DLD1 (cell line): ENCODE measurements around the gene ENDOU.

Experiments
- in situ Hi-C: cut with HindIII; loops from 2 replicates; pipeline ENCODE4 v1.10.0; 2017; ENCODE audit warnings: low sequenced_read_pairs

ENDOU gene

DNA sequence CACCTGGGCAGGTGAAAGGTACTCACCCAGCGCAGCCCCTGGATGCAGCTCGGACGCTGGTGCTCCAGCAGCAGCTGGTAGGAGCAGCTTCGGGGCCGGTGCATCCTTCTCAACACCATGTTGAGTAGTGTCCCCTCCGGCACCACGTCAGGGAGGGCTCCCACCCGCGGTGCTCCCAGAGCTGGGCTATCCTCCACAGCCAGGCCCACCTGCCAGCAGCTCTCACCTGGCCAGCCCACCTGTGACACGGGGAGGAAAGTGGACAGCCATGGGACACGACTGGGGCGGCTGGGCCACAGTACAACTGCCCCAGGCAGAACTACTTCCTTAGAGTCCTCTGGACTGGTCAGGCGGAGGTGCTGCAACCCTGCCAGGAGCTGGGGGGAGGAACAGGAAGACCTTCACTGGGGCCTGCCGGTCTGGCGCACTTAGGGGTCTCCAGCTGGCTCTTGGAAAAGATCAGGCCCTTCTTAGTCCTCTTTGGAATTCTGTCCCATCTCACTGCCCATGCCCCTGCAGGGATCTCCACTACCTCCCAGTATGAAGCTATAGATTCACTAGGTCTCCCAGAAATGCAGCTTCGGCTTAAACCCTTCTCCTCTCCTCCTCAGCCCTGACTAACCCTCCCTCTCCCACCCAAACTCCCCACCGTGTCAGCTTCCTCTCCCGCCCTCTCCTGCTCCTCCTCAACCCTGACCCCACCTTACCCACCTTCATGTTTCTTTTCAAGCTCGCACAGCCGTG is 32.7 kb upstream of the ENDOU start:
- in situ Hi-C loops, result no loop called here

DNA sequence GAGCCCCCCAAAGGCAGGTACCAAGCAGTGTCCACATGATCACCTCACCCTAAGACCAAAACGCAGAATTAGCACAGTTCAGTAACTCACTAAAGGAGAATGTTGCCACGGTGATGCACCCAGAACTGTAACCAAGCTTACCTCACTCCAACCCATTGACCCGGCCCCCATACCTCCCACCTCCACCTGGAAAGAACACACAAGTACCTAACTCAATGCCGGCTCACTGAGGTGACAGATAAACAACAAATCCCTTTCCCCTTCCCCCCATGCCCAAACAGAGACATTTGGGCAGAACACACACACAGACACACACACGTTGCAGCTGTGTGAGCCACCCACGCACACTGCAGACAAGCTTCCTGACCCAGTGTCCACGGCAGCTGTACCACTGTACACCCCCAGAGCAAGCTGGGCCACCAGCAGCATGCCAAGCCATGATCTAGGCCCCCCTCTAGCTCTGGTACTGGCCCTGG is 32.1 kb upstream of the ENDOU start:
- in situ Hi-C loops, result no loop called here

DNA sequence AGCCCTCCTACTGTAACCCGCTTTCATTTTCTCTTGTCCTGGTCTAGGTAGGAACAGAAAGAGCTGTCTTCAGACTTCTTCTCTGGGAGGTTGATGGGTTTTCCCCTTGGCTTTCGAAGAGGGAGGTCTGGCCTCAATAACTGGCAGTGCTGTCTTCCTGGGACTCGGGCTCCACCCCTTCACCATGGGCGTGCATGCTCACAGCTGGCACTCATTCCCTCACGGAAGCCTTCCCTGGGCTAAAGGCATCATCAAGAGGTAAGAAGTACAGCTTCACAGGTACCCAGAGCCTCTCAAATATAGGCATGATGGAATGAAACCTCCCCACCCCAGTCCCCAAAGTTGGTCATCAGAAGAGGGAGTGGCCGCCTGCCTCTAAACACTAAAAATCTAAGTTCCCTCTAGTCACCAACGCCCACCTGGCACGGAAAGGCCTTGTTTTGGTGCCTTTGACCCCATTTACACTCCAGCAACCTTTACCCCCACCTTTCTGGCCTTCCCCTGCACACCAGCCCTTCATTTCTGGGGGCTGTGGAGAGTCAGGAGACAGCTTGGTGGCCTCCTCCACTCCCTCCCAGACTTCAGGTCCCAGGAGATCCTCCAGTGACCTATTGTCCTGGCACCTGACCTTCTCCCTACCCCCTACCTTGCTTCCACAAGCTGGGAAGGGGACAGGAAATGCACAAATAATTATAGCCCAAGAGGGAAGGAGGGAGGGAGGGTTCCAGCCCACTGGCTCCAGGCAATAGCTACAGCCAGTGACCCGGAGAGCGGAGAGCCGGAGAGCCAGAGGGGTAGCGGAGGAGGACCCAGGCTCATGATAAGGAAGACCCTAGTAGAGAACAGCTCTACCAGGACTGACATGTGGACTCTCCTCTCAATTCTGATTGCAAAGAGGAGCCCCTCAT is 30.6 kb upstream of the ENDOU start:
- in situ Hi-C loops, result no loop called here

DNA sequence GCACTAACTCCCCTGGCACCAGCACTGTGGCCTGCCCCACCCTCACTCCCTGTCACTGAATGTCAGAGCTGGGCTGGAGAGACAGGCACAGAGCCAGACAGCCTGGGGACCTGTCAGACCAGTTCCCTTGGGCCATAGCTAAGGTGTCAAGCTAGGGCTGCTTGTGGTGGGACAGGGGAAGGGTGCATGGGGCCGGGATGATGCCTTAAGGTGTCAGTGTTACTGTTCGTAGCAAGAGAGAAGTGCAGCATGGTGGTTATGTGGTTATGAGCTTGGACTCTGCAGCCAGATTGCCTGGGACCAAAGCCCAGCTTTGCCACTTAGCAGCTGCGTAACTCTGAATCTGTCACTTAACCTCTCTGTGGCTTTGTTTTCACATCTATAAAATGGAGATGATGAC is 29.6 kb upstream of the ENDOU start:
- in situ Hi-C loops, result no loop called here

DNA sequence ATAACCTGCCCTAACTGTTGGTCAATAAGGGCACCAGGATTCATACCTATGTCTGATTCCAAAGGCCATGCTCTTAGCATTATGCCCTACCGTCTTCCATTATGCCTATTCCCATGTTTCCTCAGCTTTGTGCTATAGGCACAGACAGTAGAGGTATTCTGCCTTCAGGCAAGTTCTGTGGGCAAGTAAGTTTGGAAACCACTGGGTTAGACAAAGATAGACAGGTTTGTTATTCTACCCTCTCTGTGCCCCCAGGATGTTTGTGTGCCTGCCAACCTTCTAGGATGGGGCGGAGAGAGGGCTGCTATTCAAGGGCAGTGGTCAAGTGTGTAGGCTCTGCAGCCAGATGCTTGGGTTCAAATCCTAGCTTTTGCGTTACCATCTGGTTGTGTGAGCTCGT is 28.8 kb upstream of the ENDOU start:
- in situ Hi-C loops, result no loop called here

DNA sequence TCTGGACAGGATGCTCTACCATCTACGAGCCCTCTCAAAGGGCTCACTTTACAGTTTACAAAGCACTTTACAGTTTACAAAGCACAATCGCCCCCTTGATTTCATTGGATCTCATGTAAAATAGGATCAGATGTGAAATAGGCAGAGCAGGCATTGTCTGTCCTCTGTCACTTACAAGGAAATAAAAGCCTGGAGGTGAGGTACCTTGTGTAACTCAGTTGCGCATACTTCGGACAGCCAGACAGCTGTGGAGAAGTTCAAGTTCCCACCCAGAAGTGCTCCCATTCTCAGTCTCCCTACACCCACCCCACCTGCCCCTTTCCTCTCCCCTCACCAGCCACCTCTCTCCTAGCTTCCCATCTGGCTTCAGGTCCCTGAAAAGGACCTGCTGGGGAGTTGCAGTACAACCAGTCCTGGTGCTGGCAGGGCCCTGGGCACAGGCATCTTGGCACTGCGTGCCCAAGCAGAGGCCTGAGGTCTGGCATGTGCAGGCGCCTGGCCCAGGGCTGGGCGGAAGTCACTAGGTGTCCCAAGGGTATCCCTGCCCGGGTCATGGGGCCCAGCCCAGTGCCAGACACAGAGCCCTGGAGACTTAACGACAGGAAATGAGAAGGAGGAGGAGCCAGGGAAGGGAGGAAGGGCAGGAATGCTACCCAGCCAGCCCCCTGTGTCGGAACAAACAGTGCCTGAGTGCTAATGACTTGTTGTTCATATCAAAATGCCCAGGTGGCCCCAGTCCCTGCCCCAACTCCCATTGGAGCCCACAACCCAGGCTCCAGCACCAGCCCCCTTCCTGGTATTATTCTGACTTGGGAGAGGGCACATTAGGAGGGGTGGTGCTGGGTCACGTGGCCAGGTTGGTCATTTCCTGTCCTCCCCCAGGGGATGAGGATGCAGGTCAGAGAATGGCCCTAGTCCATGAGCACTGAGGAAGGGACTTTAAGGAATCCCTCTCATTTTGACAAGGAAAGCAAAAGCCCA is 28.0 kb upstream of the ENDOU start:
- in situ Hi-C loops, result no loop called here

DNA sequence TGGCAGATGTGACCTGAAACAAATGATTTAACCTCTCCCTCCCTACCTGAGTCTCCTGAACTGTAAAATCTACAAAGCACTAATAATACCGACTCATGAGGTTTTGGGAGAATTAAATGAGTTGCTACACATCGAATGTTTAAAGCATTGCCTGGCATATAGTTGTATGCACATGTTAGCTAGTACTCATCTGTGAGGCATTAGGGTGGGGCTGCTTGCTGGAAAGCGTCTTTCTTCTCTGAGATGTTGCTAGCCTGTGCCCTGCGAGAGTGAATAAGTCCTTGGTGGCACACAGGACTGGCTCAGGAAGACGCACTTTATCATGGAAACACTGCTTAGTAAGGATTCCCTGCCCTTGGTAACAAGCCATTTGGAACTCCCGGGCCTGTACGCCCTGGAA is 27.3 kb upstream of the ENDOU start:
- in situ Hi-C loops, result no loop called here

DNA sequence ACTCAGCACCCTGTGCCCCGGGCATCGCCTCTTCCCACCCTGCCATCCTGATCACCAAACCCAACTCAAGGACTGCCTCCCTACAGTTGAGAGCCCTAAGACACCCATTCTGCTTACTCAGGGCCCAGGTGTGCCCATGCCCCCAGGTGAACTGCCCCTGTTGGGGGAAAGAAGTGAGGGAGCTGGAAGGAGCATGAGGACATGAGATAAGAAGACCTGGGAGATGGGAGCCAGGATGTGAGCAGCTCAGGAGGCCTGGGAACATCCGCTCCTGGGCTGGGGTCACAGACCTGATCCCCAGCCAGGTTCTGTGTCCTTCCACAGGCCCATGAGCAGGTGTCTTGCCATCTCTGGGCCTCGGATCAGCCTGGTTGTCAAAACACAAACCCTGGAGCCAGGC is 26.8 kb upstream of the ENDOU start:
- in situ Hi-C loops, result no loop called here

DNA sequence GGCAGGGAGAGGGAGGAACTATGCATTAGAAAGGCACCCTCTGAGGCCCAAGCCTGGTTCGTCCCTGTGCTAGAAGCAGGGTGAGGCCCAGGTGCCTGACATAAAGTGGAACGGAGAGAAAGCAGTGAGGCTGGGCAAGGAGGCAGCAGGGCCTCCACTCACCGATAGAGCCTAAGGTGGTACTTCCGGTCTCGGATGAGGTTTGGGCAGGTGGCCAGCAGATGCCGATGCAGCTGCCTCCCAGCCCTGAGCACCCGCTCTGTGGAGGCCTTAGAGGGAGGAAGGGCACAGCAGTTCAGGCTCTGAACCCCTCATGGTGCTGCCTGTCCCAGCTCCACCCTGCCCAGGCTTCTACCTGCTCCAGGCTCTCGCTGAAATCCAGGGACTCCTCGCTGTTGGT is 26.3 kb upstream of the ENDOU start:
- in situ Hi-C loops, result no loop called here

DNA sequence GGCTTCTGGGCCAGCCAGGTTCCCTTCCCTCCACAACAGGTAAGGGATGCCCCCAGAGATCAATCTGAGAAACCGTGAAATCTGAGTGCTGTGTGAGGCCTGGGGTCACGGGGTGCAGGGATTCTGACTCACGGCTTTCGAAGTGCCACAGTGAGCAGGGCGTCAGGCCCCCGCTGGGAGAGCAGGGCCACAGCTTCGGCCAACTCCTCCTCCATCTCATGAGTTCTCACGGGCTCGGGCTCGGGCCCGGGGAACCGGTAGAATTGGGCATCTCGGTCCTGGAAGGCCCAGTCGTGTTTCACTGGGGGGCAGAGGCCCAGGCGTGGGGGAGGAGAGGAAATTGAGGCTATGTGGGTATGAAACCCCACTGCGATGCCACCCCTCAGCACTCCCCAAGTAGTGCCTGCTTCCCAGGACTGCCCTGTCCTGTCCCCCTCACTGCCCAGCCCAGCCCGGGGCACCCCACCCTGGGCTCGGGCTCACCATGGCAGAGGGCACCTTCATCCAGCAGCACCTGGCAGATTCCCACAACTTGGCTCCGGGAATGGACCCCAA is 25.7 kb upstream of the ENDOU start:
- in situ Hi-C loops, result no loop called here

DNA sequence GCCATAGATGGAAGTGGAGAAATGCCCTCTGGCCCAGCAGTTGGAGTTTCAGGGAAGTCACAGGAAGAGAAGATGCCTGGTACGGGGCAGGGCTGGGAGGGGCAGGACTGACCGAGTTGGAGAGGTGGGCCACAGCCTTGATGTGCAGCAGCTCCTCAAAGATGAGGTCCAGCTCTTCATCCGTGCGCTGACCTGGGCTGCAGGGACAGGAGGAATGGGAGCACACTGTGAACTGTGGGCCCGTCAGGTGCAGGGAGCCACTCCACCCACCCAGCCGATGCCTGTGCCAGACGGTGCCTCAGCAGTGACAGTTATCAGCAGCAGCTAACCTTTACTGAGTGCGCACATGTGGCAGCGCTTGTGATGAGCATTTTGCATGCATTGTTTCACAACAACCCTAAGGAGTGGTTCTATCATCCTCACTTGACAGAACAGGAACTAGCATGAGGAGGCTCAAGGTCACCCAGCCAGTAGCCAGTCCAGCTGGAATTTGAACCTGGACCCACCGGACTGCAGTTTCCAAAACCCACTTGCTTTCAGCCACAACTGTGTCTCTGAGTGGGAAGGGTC is 25.0 kb upstream of the ENDOU start:
- in situ Hi-C loops, result no loop called here

DNA sequence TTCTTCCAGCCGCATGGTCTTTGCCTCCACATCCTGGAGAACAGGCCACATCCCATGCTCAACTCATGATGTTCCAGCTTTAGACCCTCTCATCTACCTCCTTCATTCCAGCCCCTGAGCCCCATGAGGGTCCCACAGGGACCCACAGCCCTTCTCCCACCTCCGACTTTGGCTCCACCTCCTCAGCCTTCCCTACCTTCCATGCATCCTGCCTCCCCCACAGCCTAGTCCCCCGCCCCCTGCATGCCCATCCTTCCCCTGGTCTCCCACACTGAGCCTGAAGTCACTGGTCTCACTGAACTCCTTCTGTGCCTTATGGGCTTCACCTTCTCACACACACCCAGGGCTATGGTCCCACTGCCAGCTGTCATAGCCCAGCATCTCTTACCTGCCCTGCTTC is 23.6 kb upstream of the ENDOU start:
- in situ Hi-C loops, result no loop called here

DNA sequence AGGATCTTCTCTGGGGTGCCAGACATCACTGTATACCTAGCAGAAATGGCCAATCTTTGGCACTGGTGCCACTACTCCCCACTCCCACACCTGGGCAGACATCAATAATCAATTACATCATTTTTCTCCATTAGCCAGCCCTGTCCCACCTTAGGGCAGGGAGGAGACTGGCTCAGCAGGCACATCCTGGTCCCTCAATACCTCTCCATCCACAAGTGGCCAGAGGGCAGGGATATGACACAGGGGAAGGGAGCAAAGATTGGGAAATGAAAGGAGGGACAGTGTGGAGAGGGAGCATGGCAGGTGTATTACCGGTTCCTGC is 23.2 kb upstream of the ENDOU start:
- in situ Hi-C loops, result no loop called here

DNA sequence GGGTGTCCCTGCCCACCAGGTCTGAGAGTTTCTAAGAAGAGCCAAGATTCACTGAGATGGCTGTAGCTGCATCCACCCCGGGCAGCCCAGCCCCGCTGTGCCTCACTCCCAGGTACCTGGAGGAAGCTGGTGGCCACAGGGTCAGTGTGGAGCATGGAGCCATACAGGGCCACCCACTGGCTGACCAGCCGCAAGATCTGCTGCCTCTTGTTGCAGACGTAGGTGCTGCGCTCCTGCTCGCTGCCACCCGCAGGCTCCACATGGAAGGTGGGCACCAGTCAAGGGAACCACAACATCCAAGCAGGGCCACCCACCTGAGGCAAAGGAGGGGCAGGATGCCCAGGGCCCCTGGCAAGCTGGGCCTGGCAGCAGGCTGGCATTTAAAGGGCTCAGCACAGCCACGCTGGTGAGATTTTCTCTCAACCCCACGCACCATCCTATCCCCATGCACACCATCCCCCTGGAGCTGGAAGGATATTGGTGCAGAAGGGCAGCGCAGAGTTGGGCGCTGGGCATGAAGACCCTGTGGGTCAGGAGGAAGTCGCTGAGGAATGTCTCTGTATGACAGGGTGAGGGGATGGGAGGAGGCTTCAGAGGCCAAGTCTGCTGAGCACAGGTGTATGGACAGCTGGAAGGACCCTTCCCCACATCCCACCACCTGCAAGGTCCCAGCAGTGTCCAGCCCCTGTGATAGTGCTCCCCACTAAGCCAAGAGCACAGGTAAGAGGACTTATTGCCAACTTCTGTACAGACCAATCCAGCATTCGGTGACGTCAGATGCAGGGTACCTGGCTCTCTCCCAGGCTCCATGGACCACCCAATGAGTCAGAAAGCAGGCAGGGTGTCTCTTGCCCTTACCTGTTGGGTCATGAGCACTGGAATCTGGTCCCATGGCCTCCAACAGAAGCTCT is 22.6 kb upstream of the ENDOU start:
- in situ Hi-C loops, result no loop called here

DNA sequence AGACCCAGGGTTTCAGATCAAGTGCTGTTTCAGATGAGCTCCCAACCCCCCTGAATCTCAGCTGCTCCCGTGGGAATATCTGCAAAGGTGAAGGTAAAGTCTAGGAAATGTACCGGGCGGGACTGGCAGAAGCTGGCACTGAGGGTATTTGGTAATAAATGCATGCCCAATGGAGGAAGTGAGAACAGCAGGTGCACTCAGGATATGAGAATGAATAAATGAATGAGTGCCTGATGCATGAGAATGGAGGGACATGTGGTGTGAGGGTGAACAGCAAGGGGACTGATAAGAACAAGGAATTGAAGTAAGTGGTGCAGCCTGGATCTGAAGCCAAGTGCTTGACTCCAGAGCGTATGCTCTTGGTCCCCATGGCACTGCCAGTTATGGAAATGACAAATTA is 21.8 kb upstream of the ENDOU start:
- in situ Hi-C loops, result no loop called here

DNA sequence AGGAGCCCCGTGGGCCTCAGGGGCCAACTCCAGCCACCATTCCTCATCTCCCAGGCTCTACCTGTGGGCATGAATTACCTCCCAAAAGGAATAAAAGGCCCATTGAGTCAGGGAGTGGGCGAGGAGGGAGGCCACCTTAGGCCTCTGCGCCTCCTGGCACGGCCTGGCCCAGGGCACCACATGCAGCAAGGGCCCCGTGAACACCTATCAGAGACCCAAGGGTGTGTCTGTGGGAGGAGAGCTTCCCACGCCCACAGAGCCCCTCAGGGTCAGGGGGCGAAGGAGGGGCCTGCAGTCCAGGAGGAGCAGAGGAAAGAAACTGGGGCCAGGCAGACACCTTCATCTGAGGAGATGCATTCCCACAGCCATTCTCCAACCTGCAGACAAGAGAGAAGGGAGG is 21.2 kb upstream of the ENDOU start:
- in situ Hi-C loops, result no loop called here

DNA sequence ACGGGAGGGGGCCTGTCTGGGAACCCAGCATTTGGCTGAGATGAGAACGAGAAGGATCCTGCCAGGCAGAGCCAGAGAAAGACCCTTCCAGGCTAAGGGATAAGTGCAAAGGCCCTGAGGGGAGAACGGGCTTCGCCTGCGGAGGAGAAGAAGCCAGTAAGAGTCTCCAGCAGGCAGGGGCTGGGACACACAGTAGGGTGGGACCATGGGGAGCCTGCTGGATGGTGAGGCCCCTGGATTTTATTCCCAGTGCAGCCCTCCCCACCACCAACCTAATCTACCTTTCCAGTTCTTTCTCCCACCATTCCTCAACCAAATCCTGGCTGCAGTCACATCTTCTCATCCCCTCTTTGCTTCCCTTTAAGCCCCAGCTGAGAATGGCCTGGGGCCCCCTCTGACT is 20.8 kb upstream of the ENDOU start:
- in situ Hi-C loops, result no loop called here

DNA sequence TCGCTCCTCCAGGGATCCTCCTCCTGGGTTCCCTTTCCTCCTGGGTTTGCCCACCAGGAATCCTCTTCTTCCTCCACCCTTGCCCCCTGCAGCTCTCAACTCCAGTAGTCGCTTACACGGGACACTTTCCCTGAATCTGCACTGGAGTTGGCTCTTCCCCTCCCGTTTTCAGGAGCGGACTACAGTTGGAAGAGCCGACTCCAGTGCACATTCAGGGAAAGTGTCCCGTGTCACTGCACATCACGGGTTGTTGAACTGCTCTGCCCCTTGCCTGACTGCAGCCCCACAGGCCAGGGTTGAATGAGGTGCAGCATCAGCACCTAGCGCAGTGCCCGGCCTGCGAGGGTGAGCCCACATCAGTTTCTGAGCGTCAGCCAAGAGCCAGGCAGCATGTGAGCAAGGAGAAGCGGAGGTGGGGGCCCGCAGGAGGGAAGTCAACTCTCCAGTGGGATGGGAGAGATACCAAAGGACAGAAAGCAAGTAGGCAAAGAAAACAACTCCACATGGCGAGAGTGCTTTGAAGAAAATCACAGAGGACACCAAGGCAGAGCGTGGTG is 20.3 kb upstream of the ENDOU start:
- in situ Hi-C loops, result no loop called here

DNA sequence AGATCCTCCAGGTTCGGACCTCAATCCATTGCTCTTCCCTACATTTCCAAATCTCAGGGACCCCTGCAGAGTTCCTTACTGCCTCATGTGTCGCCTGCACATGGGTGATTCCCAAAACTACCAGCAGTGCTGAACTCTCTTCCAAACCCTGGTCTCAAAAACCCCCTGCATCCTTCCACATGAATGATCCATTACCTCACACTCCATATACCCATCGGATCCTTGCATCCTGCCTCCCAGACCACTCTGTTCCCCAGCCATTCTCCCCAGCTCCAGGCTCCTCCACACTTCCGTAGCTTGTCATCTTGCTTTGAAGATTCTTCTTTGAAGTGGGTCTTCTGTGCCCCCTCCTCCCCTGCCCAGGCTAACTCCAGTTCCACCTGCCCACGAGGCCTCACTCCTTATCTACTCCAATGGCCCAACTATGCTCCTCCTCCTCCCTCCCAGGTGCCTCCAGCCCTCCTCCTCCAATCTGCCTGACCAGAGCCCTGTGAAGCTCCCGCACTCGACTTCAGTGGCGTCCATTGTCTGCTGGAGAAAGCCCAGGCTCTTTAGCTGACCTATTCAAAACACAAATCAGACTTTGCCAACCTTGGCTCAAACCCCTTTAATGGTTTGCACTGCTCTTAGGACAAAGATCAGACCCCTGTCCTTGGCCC is 19.6 kb upstream of the ENDOU start:
- in situ Hi-C loops, result no loop called here
